Stimulated activated naive CD4-positive, alpha-beta T cell (primary cell): ENCODE data around the gene FARP2.
"Not testable (repeated sequence)": the region's sequence is repeated elsewhere in the genome, so short reads cannot be mapped to it uniquely, and the experiment has no call there.

Experiments used
- DNase-seq, 6 experiments: peaks; one replicate each; lab custom pipeline; 2025; lab: John Stamatoyannopoulos, UW

FARP2 gene

DNA sequence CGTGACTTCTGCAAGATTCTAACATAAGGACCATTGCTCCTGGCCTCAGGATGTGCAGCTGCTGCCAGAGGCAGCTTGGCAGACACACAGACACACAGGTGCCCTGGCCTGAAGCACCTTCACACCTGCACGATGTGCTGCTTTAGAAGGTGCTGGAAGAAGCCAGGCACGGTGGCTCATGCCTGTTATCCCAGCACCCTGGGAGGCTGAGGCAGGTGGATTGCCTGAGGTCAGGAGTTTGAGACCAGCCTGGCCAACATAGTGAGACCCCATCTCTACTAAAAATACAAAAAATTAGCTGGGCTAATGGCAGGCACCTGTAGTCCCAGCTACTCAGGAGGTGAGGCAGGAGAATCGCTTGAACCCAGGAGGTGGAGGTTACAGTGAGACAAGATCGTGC lies 57.4 kb downstream of the FARP2 start:
- not testable (repeated sequence) for DNase-seq

DNA sequence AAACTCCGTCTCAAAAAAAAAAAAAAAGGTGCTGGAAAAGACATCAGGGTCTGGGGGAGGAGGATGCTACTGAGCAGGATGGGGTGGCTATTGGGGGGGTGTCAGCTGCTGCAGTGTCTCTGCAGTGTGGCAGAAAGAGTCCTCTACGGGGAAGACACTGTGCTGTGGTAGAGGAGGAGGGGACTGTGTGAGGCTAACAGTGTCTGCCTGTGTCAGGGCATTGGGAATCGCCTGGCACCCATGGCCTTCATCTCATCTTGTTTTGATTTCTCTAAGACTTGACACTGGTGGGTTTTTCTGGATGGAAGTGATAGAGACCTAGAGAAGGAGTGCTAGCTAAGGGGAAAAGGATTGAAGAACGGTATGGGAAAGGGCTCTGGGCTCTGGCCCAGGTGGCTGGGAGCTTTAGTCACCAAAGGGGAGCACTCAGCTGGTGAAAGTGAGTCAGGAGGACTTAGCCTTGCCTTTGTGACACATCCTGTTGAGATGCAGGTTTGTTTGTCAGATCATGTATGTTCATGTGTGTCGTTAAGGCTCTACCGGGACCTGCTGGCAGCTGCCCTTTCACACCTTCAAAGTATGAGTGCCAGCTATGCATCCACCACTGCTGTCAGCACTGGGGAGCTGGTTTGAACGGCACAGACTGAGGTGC lies 58.0 kb downstream of the FARP2 start:
- no peak for DNase-seq

- DNase-seq = no peak
Observed at GRCh38 chr2:241415196-241415595, 59.1 kb downstream of the FARP2 start.

- DNase-seq = no peak
Observed at GRCh38 chr2:241417626-241418025, 61.5 kb downstream of the FARP2 start.

DNA sequence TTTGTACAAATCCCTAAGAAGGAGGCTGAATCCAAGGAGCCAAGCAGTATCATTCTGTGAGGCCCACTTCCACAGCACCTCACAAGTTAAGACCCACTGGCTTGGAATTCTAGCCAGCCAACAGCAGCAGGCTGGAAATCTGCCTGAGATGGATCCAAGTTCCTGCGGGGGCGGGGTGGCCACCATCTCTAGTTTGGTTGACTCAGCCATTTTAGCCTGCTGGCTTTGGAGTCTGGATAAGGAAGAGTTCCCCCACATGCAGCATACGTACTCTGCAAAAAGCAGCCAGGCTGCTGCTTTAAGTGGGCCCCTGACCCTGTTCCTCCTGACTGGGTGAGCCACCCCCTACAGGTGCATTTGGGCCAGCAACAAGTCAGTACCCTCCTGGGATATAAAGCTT lies 65.2 kb downstream of the FARP2 start:
- no peak for DNase-seq

DNA sequence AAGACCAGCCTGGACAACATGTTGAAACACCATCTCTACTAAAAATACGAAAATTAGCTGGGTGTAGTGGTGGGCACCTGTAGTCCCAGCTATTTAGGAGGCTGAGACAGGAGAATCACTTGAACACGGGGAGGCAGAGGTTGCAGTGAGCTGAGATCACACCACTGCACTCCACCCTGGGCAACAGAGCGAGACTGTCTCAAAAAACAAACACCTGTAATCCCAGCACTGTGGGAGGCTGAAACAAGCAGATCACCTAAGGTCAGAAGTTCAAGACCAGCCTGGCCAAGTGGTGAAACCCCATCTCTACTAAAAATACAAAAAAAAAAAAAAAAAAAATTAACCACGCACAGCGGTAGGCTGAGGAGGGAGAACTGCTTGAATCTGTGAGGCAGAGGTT lies 65.9 kb downstream of the FARP2 start:
- not testable (repeated sequence) for DNase-seq

GRCh38 chr2:241422350-241422749 lies 66.3 kb downstream of the FARP2 start:
- no peak for DNase-seq

- not testable (repeated sequence) for DNase-seq
Observed at GRCh38 chr2:241423489-241423888, 67.4 kb downstream of the FARP2 start.

DNA sequence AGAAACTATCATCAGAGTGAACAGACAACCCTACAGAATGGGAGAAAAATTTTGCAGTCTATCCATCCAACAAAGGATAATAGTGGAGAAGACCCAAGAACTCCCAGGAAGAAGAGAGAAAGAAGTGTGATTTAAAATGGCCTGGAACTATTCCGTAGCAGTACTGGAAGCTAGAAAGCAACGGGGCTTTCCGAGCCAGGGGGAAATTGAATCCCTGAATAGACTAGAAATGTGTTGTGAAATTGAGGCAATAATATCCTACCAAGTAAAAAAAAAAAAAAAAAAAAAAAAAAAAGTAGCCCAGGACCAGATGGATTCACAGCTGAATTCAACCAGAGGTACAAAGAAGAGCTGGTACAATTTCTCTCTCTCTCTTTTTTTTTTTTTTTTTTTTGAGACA lies 69.3 kb downstream of the FARP2 start:
- no peak for DNase-seq

DNA sequence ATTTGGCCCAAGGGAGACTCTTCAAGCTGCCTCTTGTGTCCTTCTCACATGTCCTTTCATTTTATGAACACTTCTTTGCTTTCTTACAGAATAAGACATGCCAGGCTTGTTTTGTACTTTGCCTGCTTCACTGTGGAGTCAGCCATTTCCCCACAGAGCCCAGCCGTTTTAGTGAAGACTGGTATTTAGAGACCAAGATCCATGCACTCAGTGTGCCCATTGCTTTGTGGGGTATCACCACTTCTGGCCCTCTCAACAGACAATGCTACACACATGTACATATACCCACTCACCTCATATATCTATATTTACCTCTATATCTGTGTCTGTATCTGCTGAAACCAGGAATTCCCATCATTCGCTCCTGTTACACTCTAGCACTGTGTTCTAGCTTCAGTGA lies 74.1 kb downstream of the FARP2 start:
- no peak for DNase-seq

DNA sequence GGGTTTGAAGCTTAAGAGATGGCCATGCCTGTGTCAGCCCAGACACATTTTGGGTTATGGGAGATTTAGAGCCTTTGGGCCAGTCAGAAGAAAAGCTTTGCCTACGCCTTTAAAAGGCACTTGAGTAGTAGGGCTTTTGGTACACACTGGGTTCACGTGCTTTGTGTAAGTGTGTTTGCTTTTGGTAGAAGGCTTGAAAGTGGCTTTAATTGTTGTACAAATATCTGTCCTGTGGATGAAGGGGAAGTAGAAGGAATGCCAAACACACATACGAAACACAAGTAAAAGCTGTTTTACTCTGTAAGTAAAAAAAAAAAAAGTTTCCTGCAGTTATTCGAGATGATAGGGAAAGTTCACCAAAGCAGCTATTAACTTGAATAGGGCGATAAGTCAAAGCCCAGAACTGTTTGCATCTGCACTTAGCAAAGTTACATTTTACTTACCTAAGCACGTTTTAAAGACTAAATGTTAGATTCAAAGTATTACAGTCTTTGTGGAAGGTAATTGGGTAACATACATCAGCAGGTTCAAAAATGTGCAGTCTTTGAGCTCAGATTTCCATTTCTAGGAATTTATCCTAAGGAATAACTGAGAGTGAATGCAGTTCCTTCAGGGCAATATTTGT lies 76.9 kb downstream of the FARP2 start:
- no peak for DNase-seq

- no peak for DNase-seq
Observed at GRCh38 chr2:241437179-241437578, 81.1 kb downstream of the FARP2 start.

GRCh38 chr2:241441492-241441891 lies 85.4 kb downstream of the FARP2 start:
- no peak for DNase-seq

GRCh38 chr2:241443486-241444223 lies 87.6 kb downstream of the FARP2 start:
- peak; percentile 78 to 98 (median 88) for DNase-seq

GRCh38 chr2:241445426-241445825 lies 89.3 kb downstream of the FARP2 start:
- no peak for DNase-seq

DNA sequence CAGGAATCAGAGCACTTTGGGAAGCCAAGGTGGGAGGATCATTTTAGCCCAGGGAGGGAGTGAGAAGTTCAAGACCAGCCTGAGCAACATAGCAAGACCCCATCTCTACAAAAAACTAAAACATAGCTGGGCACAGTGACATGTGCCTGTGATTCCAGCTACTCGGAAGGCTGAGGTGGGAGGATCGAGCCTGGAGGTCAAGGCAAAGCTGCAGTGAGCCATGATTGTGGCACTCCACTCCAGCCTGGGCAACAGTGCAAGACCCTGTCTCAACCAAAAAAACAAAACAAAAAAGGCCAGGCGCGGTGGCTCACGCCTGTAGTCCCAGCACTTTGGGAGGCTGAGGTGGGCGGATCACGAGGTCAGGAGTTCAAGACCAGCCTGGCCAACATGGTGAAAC lies 94.0 kb downstream of the FARP2 start:
- not testable (repeated sequence) for DNase-seq

GRCh38 chr2:241451840-241452506 lies 95.9 kb downstream of the FARP2 start:
- DNase-seq = no peak

DNA sequence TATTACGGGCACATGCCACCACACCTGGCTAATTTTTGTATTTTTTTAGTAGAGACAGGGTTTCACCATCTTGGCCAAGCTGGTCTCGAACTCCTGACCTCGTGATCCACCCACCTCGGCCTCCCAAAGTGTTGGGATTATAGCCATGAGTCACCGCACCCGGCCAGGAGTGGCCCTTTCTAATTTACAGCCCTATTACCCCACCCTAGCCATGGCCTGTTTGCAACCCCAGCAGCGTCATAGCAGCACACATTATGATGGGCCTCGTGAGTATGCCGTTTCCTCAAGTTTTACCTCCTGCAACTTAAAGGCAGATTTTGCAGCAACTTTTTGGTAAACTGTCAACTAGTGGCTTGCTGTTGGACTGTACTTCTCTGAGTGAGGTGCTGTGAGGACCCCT lies 97.8 kb downstream of the FARP2 start:
- not testable (repeated sequence) for DNase-seq

DNA sequence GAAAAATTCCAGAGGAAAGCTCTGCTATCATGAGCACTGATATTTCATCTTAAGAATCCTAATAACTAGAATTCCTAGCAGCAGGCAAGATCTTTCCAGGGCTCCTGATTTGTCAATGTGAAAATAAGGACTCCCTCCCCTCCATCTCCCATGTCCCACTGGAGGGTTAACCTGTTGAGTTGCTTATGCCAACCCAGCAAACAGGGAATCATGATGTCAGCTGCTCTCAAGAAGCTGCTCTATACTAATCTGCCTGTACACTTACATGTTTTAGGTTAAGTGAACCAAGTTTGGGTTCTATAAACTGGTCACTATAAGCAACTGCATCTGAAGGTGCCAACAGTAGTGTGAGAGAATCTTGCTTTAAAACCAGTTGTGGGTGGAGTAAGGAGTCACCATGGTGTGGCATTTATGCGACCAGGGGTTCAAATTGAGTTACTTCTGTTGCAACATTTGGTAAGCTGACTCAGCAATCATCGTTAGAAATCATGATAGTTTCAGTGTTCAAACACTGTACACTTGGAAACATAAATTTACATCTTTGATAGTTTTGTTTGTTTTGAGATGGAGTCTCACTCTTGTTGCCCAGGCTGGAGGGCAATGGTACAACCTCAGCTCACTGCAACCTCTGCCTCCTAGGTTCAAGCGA lies 98.9 kb downstream of the FARP2 start:
- DNase-seq = no peak

- DNase-seq = no peak
Observed at GRCh38 chr2:241456546-241456945, 100.5 kb downstream of the FARP2 start.

DNA sequence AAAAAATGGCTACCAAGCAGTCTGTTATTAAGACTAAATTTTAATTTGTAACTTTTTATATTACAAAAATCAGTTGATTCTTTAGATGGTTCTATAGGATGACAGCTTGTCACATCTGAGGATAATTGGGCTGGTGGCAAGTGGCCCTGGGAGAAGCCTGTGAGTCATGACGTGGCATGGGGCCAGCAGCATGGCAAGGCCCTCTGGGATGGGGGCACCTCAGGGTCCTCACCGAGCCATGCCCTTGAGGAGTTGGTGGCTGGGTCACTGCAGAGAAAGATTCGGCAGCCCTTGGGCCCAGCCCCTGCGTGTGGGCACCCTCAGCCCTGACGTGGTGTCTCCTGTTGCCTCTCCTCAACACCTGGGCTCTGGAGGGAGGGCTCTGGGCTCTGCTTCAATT lies 102.6 kb downstream of the FARP2 start:
- no peak for DNase-seq

DNA sequence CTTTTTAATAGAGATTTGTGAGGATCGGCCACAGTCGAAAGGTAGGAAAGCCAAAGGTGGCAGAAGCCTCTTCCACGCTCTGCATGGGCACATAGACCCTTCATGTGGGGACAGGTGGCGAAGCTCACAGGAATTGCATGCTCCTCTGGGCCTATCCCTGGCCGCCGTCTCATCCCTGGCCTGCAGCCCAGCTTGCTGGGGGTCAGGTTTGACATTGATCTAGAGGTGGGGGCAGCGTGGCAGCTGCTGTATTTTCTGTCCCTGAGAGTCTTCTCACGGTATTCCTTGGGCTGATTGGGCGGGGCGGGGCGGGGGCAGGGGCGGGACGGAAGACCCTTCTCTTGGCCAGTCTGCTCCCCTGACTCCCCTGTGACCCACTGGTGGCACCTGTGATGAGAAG lies 103.4 kb downstream of the FARP2 start:
- DNase-seq = no peak
